ENCODE measurements around the gene TTC28.
A peak's percentile ranks its signal among the peaks of the same experiment; 100 is the strongest.
"Not testable (repeated sequence)": the region's sequence is repeated elsewhere in the genome, so short reads cannot be mapped to it uniquely, and the experiment has no call there.

TTC28 gene

DNA sequence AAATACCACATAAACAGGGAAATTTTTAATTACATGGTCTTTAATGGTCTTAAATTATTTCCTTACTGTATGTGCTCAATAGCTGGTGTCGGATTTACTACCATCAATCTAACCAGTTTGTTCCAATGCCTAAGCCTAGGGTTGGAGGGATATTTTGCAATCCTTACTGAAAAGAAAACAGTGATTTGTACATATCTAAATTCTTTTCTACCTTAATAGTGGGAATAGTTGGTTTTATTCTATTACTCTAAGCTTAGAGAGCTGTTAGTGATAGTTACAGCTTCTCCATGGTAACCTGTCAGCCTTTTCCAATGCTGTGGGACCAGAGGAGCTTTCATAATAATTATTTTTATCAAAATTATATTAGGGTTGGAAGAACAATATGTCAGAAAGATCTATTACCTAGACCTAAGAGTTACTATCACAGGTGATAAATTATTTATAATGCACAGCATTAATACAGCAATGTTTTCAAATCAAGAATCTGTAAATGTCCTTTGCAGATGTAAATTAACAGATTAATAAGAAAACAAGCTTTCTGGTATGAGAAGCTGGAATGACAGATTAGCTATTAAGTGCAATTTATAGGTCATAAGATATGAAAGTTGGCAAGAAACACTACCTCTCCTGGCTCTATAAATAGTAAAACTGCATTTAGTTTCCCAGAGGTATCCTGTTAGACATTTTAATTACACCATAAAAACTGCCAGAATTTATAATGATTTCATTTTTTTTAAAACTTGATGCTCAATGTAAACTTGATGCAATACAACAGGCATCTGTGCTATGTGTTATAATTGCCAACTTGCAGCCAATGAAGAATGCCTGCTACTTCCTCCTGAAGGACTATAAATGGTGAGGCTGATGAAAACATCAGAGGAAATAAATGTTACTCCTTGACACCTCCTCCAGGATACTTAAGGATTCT lies 498.6 kb downstream of the TTC28 start:
- no peak for DNase-seq (ENCODE audit: low spot score)

DNA sequence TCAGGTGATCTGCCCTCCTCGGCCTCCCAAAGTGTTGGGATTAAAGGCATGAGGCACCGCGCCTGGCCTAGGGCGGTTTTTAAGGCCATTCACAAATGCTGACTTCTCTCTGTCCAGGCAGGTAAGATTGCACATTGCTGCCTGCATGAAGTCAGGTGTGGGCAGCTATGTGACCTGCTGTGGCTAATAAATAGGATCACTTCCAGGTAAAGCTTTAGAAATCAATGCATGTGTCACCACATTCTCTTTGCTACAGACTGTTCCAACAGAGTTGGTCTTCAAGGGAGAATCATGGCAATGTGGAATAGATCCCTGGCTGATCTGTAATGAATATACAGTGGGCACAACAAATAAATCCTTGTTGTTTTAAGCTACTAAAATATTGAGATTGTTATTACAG lies 500.2 kb downstream of the TTC28 start:
- DNase-seq (ENCODE audit: low spot score), result no peak

DNA sequence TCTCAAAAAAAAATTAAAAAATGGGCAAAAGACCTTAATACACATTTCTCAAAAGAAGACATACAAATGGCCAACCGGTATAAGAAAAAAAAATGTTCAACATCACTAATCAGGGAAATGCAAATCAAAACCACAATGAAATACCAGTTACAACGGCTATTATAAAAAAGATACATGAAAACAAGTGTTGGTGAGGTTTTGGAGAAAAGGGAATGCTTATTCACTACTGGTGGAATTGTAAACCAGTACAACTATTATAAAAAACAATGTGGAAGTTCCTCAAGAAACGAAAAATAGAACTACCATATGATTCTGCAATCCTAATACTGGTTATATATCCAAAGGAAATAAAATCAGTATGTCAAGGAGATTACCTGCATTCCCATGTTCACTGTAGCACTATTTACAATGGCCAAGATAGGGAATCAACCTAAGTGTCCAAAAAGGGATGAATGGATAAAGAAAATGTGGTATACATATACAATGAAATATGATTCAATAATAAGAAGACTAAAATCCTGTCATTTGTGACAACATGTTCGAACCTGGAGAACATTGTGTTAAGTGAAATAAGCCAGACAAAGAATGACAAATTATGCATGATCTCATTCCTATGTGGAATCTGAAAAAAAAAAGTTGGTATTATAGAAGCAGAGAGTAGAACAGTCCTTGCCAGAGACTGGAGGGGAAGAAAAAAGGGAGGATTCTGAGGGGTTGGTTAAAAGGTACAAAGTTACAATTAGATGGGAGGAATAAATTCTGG lies 503.7 kb downstream of the TTC28 start:
- DNase-seq (ENCODE audit: low spot score), result no peak

GRCh38 chr22:28174509-28174908 lies 505.1 kb downstream of the TTC28 start:
- no peak for DNase-seq (ENCODE audit: low spot score)

DNA sequence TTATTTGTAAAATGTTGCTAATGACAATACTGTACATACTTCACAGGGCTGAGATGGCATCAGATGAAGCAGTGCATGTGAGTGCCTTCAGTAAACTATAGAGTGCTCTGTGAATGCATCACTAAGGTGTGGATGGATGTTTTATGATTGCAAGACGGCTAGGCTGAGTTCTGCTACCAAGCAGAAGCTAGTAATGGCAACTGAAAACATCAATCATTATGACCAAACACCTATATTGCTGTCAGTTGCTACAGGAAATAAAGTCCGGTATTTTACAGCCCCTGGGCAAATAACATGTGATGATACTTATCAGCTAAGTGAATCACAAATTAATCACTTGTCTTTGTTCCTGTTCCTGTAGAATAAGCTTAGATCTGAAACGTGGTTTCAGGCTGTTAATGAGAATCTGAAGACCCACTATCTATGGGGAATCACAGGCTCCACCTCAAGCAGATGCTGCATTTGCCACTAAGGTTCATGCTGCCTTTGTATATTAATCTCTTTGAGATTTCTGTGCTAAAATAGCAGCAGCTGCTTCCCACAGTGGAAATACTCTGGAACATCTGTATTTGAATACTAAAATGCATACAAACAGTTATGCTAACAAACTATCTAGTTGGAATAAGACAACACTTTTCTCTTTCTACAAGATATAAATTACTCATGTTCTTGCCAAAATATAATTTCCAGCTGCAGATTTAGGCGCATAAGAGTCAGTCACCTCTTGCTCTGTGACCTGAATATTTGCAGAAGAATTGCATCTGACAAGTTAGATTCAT lies 506.6 kb downstream of the TTC28 start:
- DNase-seq (ENCODE audit: low spot score), result peak; percentile 71

GRCh38 chr22:28171712-28172111 lies 507.9 kb downstream of the TTC28 start:
- no peak for DNase-seq (ENCODE audit: low spot score)

DNA sequence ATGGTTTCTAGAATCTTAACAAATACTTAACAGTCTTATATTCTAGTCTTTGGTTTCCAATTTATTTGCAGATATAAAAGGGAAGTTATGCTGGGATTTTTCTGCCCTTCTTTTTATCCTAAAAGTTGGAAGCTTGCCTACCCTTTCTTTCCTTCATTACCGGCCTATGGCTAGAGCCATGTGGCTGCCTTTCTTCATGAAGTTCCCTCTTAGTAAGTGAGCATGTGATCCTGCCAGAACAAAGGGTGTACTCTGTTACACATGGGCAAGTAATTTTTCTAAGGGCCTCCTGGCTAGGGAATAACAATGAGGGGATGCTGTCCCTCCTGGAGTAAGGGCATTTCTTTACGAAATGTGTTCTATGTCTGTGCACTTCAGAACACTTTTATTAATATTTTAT lies 508.5 kb downstream of the TTC28 start:
- DNase-seq (ENCODE audit: low spot score), result peak; percentile 94

DNA sequence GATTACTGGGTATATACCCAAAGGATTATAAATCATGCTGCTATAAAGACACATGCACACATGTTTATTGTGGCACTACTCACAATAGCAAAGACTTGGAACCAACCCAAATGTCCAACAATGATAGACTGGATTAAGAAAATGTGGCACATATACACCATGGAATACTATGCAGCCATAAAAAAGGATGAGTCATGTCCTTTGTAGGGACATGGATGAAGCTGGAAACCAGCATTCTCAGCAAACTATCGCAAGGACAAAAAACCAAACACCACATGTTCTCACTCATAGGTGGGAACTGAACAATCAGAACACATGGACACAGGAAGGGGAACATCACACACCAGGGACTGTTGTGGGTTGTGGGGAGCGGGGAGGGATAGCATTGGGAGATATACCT lies 510.3 kb downstream of the TTC28 start:
- not testable (repeated sequence) for DNase-seq (ENCODE audit: low spot score)

DNA sequence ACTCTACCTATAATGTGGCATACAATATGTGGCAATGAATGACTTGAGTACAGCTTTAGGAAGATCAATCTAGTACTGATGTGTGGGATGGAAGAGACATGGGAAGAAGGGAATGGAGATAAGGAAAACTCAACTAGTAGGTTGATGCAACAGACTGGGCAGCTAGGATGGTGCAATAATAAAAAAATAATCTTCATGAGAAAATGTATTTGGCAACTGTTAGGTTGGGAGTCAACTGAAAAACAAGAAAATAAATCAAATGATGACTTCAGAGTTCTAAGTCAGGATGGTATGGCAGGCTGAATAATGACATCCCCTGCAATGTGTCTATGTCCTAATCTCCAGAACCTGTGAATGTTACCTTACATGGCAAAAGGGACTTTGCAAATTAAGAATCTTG lies 523.8 kb downstream of the TTC28 start:
- DNase-seq (ENCODE audit: low spot score), result no peak

DNA sequence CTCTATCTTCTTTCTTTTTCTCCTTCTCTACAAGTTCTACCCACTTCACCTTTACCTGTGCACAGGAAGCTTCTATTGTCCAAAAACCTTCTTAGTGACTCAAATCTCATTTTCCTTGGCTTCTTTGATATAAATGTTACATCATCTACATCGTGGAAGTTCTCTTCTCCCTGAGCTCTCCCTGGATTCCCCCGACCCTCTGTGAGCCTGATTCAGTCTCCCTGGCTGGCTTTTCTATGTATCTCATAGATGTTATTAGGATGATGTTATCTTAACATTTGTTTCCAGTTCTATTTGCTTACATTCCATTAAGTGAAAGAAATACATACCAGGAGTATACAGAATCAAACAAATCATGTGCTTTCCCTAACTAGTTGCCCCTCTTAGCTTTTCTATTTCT lies 524.8 kb downstream of the TTC28 start:
- DNase-seq (ENCODE audit: low spot score), result no peak

DNA sequence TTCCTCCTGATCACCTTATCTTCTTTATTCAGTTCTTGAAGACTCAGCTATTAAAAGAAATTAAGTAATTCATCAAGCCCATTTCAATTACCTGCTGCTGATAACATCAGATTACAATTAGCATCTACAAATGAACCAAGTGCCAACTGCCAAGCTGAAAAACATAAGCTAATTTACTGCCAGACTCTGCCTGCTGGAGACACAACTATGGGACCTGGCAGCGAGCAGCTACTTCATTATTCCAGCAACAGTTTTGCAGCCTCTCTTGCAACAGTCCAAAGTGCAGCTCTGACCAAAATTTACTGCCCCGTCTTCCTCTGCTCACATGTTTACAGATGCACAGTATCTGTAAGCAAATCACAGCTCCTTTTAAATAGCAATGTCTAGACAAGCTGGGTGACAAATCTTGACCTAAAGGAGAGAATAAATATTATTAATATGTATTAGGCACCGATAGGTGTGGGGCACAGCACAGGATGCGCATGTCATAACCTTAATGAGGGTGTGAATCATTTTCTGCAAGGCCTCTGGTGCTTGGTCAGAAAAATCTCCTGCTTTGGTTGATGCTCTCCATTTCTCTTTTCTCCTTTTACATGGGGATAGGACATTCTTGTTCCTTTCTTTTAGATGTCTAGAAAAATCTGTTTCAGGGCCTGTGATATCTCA lies 528.4 kb downstream of the TTC28 start:
- no peak for DNase-seq (ENCODE audit: low spot score)

DNA sequence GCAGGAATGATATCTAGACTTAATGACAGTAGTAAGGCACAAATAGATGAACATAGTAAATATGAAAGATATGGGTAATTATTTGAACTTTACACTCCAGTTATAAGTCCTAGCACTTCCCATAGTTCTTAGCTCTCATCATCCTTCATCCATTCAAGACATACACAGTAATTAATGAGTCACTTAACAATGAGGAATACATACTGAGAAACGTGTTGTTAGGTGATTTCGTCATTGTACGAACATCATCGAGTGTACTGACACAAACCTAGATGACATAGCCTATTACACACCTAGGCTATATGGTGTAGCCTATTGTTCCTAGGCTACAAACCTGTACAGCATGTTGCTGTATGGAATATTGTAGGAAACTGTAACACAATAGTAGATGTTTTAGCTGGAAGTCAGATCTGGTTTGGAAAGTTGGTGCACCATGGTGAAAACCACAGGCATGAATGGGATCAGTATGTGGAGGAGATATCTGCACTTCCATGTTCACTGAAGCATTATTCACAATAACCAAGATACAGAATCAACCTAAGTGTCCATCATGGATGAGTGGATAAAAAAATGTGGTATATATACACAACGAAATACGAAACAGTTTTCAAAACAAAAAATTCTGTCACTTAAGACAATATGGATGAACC lies 530.7 kb downstream of the TTC28 start:
- no peak for DNase-seq (ENCODE audit: low spot score)

GRCh38 chr22:28147401-28147800 lies 532.2 kb downstream of the TTC28 start:
- DNase-seq (ENCODE audit: low spot score), result no peak

DNA sequence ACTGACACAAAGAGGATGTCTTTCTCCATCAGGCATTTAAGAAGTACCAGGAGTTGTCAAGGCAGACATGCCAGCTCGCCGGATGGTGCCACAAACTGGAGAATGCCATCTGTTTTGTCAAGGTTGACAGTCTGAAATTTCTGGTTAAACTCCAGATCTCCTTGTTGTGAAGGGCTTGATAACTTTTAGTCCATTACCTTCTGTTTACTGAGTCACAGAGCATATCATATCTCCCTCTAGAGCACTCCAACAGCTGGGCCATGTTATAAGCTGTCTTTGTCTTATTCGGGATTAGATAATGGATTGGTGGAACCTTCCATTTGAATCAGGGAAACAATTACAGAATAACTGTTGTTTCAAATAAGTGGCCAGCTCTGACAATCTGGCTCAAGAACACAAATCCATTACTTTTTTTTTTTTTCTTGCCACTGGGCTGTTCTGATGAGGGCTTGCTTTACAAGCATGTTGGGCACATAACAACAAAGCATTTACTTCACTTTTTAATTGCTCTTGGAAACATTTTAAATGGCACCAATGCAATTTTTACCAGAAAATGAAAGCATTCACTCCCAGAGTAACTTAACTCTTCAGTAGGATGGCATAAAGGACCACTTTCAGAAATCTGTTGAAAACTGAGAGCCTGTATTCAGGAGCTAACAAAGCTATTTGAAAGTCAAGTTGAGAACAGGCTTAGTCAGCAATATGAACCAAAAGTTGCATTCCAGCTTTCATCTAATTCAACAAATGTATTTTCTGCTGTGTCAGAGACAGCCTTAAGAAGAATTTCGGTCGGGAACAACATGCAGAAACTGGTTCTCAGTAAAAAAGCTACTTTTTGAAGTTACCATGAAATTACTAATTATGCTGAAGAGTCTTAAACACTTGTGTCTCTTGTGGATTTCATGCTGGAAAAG lies 533.0 kb downstream of the TTC28 start:
- DNase-seq (ENCODE audit: low spot score), result peak; percentile 42

- DNase-seq (ENCODE audit: low spot score), result no peak
These were observed 535.5 kb downstream of the TTC28 start for GRCh38 chr22:28143961-28144745.

DNA sequence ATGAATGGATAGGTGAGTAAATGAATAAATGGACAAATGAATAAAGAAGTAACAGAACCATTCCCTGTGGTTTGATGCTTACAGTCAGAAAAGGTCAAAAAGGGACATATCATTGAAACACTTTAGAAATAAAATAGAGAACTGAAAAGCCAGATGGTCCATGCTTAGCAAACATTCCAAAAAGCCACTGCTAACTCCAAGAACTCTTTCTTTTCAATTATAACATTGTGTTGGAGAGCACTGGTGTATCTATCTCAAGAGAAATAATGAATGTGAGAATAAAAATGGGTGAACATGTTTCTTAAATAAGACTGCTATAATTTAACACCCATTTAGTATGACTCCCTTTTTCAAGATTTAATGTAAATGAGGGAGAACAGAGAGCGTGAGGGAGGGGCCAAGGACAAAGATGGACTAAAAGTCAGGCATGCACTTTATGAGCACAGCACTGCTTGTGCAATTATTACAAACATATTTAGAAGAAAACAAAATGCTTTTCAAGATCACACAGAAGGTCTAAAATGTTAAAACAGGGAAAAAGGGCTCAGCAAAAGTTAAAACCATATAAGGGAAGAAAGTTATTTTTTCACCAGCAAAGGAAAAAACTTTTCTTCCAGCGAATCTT lies 536.3 kb downstream of the TTC28 start:
- no peak for DNase-seq (ENCODE audit: low spot score)

DNA sequence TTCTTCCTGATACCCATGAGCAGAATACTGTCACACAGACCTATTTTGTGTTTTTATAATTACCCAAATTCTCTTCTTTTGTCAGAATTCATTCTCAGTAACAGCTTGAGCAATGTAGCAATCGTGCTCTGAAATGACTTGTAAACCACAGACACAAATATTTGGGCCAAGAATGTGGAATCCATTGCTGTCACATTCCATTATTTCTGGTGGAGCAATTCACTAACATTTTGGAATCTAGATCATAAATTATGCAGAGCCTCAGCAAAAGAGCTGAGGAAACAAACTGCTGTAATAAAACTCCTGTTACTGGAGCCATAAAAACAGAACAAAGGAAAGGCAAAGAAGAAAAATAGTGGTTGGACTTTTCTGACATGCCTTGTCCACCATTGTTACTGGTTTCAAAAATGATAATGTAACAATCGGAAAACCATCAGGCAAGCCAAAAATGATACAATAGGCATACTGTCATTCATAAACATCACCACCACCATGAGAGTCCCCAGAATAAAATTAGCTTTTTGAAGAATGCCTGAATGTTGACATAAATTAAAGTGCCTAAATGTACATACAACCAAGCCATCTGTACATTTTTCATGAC lies 537.2 kb downstream of the TTC28 start:
- DNase-seq (ENCODE audit: low spot score), result peak; percentile 30

DNA sequence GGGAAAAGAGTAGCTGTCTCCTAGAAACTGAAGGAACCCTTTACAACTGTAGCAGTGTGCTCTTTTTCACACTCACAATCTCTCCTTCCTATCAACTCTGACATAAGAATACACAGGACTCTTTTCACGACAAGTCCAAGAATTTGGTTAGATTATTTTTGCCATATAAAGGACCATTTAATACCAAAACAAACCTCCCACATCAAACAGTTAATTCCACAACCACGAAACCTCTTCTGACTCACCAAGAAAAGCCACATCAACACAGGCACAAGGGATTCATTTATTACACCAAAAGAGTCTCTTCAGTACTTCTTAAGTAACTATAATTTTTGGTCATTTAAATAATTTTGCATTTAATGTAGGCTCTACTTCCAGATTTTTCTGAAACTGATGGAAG lies 538.0 kb downstream of the TTC28 start:
- peak; percentile 87 for DNase-seq (ENCODE audit: low spot score)

DNA sequence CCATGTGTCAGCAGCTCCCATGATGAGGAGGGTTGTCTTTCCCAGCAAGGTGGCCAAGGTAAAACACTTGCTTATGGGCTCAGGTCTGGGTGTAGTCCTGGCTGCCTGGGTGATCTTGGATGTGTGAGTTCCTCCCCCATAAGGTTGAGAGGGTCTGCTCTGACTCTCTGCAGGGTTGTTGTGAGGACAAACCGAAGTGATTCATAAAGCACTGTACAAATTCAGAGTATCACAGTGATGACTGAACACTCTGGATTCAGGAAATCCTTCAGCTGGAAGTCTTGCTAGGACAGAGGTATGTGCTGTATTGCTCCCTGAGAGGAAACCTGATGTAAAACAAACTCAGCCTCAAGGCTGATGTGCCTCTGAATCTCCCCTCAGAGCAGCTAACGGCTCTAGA lies 539.7 kb downstream of the TTC28 start:
- DNase-seq (ENCODE audit: low spot score), result no peak
